SK-N-SH treated with all-trans-retinoic acid at 6 μM for 48 hours (cell line): Measurements from ENCODE around the gene NPC1.

ENCODE experiments used
- ATAC-seq: fragments of 200-7000 bp; cut with Tn5 transposase; 3 replicates; pipeline ENCODE4 v1.9.1; 2020; ENCODE audit warnings: mild to moderate bottlenecking, moderate library complexity
- BACH2 ChIP-seq: fragments of 250-450 bp; sonication (Bioruptor Pico); IDR thresholded peaks from 2 replicates; pipeline ENCODE4 v1.9.0; 2021; ENCODE audit warnings: mild to moderate bottlenecking, borderline replicate concordance
- CSDC2 ChIP-seq: fragments of 250-450 bp; sonication (Bioruptor Pico); IDR thresholded peaks from 2 replicates; pipeline ENCODE4 v1.5.0; 2020; ENCODE audit warnings: mild to moderate bottlenecking, moderate library complexity
- ESRRG ChIP-seq: fragments of 250-450 bp; sonication (Bioruptor Pico); IDR thresholded peaks from 2 replicates; pipeline ENCODE4 v1.6.1; 2021; ENCODE audit warnings: mild to moderate bottlenecking
- GLIS3 ChIP-seq: fragments of 250-450 bp; sonication (Bioruptor Pico); IDR thresholded peaks from 2 replicates; pipeline ENCODE4 v1.5.0; 2020; ENCODE audit warnings: mild to moderate bottlenecking, moderate library complexity
- ISL1 ChIP-seq: fragments of 250-450 bp; sonication (Bioruptor Pico); IDR thresholded peaks from 2 replicates; pipeline ENCODE4 v2.1.2; 2022; ENCODE audit warnings: mild to moderate bottlenecking, moderate library complexity
- OSR1 ChIP-seq: fragments of 250-450 bp; sonication (Bioruptor Pico); IDR thresholded peaks from 2 replicates; pipeline ENCODE4 v1.8.0; 2022; ENCODE audit warnings: moderate library complexity, mild to moderate bottlenecking, inconsistent platforms
- PPARA ChIP-seq: fragments of 250-450 bp; sonication (Bioruptor Pico); IDR thresholded peaks from 2 replicates; pipeline ENCODE4 v1.5.0; 2020; ENCODE audit warnings: mild to moderate bottlenecking, borderline replicate concordance
- RARB ChIP-seq: fragments of 250-450 bp; sonication (Bioruptor Pico); IDR thresholded peaks from 2 replicates; pipeline ENCODE4 v1.8.0; 2021; ENCODE audit warnings: mild to moderate bottlenecking, moderate library complexity
- SNAI2 ChIP-seq: fragments of 250-450 bp; sonication (Bioruptor Pico); IDR thresholded peaks from 2 replicates; pipeline ENCODE4 v1.5.0; 2020; ENCODE audit warnings: mild to moderate bottlenecking, moderate library complexity
- TCF4 ChIP-seq: fragments of 250-450 bp; sonication (Bioruptor Pico); IDR thresholded peaks from 2 replicates; pipeline ENCODE4 v1.8.0; 2021; ENCODE audit warnings: mild to moderate bottlenecking, moderate library complexity, borderline replicate concordance
- ZC3H10 ChIP-seq: fragments of 250-450 bp; sonication (Bioruptor Pico); IDR thresholded peaks from 2 replicates; pipeline ENCODE4 v1.5.1; 2021; ENCODE audit warnings: mild to moderate bottlenecking, moderate library complexity
- ZFP3 ChIP-seq: fragments of 250-450 bp; sonication (Bioruptor Pico); IDR thresholded peaks from 2 replicates; pipeline ENCODE4 v1.5.0; 2020; ENCODE audit warnings: mild to moderate bottlenecking, moderate library complexity
- ZFP30 ChIP-seq: fragments of 450-650 bp; formaldehyde crosslinking; IDR thresholded peaks from 2 replicates; pipeline ENCODE4 v1.5.0; 2022; ENCODE audit warnings: mild to moderate bottlenecking, moderate library complexity
- ZNF565 ChIP-seq: fragments of 450-650 bp; formaldehyde crosslinking; conservative IDR thresholded peaks from 2 replicates; pipeline ENCODE4 v1.5.0; 2020; ENCODE audit warnings: low read depth, mild to moderate bottlenecking, moderate library complexity
- ZNF70 ChIP-seq: fragments of 450-650 bp; formaldehyde crosslinking; IDR thresholded peaks from 2 replicates; pipeline ENCODE4 v1.5.0; 2020; ENCODE audit warnings: mild to moderate bottlenecking, moderate library complexity
- ZNF8 ChIP-seq: fragments of 450-650 bp; formaldehyde crosslinking; IDR thresholded peaks from 2 replicates; pipeline ENCODE4 v1.5.0; 2020; ENCODE audit warnings: mild to moderate bottlenecking, moderate library complexity
- TF ChIP-seq, protein P1 (sequence below): fragments of 250-450 bp; sonication (Bioruptor Pico); IDR thresholded peaks from 2 replicates; pipeline ENCODE4 v1.8.0; 2020; ENCODE audit warnings: mild to moderate bottlenecking, moderate library complexity, borderline replicate concordance
- TF ChIP-seq, protein P2 (sequence below): fragments of 250-450 bp; sonication (Bioruptor Pico); IDR thresholded peaks from 2 replicates; pipeline ENCODE4 v1.8.0; 2021; ENCODE audit warnings: low read depth, mild to moderate bottlenecking, moderate library complexity, borderline replicate concordance
- TF ChIP-seq, protein P3 (sequence below): fragments of 250-450 bp; sonication (Bioruptor Pico); IDR thresholded peaks from 2 replicates; pipeline ENCODE4 v1.5.0; 2020; ENCODE audit warnings: mild to moderate bottlenecking, moderate library complexity
- TF ChIP-seq, protein P4 (sequence below): fragments of 250-450 bp; sonication (Bioruptor Pico); IDR thresholded peaks from 2 replicates; pipeline ENCODE4 v1.5.1; 2021; ENCODE audit warnings: mild to moderate bottlenecking, moderate library complexity
- TF ChIP-seq, protein P5 (sequence below): fragments of 250-450 bp; sonication (Bioruptor Pico); IDR thresholded peaks from 2 replicates; pipeline ENCODE4 v1.5.1; 2020; ENCODE audit warnings: low read depth, mild to moderate bottlenecking, moderate library complexity

NPC1 gene

DNA sequence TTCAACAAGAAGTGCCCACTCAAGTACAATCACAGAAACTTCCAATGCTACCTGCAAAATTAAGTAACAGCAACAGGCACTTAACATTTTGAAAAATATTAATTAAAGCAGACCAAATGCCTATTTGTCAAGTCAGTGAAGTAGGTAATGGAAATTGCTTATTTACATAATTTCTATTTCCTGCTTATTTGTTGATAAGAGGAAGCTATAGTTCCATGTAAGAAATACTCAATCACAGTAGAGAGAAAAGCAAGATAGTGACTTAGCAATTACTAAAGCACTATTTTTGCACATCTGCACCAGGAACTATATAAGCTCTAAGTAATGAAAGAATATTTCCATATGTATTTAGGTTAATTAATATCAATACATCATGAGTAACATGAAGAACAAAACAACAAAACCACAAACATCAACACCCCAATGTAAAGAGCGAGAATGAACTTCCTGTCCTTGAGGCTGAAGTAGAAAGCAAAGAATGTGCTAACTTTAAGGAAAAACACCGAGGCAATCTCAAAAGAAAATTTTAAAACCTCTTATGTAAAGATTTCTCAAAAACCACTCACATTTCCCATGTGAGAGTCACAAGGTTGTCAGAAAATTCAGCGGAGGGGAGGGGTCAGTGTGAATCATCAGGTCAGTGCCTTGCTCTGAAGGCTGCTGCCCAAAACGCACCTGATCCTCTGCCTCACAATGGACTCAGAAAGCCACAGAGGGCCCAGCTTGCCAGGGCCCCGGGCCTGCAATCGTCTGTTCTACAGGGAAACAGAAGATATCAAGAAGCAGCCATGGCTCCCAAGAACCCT lies 12.5 kb downstream of the NPC1 start (continued):
- TF ChIP-seq ZNF70 (CRISPR knock-in tag) (no peak), BACH2 (CRISPR knock-in tag) (no peak)
- TF ChIP-seq, protein P1, sequence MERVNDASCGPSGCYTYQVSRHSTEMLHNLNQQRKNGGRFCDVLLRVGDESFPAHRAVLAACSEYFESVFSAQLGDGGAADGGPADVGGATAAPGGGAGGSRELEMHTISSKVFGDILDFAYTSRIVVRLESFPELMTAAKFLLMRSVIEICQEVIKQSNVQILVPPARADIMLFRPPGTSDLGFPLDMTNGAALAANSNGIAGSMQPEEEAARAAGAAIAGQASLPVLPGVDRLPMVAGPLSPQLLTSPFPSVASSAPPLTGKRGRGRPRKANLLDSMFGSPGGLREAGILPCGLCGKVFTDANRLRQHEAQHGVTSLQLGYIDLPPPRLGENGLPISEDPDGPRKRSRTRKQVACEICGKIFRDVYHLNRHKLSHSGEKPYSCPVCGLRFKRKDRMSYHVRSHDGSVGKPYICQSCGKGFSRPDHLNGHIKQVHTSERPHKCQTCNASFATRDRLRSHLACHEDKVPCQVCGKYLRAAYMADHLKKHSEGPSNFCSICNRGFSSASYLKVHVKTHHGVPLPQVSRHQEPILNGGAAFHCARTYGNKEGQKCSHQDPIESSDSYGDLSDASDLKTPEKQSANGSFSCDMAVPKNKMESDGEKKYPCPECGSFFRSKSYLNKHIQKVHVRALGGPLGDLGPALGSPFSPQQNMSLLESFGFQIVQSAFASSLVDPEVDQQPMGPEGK = no peak

DNA sequence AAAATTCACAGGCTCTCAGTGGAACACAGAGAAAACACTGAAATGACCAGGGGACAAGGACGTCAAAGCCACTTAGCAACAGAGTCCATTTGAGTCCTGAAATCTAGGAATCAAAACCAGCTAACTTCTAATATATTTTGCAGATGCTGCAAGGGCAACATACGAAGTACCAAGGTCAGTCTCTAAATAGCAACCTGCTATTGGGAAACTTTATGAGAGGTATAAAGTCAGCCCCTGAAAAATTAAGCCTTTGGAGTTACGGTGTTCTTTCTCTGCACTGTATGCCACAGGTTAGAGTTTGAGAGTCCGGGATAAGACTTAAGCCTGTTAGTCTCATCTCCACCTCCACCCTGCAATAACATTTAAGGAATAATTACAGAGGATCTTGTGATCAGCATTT lies 13.3 kb downstream of the NPC1 start:
- TF ChIP-seq ISL1 (no peak), ESRRG (no peak), ZNF565 (CRISPR knock-in tag) (no peak), ZFP30 (no peak), GLIS3 (CRISPR knock-in tag) (no peak), TCF4 (CRISPR knock-in tag) (no peak), ZNF8 (no peak), ZC3H10 (CRISPR knock-in tag) (no peak)
- TF ChIP-seq, protein P2, sequence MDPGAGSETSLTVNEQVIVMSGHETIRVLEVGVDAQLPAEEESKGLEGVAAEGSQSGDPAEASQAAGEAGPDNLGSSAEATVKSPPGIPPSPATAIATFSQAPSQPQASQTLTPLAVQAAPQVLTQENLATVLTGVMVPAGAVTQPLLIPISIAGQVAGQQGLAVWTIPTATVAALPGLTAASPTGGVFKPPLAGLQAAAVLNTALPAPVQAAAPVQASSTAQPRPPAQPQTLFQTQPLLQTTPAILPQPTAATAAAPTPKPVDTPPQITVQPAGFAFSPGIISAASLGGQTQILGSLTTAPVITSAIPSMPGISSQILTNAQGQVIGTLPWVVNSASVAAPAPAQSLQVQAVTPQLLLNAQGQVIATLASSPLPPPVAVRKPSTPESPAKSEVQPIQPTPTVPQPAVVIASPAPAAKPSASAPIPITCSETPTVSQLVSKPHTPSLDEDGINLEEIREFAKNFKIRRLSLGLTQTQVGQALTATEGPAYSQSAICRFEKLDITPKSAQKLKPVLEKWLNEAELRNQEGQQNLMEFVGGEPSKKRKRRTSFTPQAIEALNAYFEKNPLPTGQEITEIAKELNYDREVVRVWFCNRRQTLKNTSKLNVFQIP (CRISPR knock-in tag) = no peak
- TF ChIP-seq, protein P3, sequence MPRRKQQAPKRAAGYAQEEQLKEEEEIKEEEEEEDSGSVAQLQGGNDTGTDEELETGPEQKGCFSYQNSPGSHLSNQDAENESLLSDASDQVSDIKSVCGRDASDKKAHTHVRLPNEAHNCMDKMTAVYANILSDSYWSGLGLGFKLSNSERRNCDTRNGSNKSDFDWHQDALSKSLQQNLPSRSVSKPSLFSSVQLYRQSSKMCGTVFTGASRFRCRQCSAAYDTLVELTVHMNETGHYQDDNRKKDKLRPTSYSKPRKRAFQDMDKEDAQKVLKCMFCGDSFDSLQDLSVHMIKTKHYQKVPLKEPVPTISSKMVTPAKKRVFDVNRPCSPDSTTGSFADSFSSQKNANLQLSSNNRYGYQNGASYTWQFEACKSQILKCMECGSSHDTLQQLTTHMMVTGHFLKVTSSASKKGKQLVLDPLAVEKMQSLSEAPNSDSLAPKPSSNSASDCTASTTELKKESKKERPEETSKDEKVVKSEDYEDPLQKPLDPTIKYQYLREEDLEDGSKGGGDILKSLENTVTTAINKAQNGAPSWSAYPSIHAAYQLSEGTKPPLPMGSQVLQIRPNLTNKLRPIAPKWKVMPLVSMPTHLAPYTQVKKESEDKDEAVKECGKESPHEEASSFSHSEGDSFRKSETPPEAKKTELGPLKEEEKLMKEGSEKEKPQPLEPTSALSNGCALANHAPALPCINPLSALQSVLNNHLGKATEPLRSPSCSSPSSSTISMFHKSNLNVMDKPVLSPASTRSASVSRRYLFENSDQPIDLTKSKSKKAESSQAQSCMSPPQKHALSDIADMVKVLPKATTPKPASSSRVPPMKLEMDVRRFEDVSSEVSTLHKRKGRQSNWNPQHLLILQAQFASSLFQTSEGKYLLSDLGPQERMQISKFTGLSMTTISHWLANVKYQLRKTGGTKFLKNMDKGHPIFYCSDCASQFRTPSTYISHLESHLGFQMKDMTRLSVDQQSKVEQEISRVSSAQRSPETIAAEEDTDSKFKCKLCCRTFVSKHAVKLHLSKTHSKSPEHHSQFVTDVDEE = no peak
- no peak for ATAC-seq

DNA sequence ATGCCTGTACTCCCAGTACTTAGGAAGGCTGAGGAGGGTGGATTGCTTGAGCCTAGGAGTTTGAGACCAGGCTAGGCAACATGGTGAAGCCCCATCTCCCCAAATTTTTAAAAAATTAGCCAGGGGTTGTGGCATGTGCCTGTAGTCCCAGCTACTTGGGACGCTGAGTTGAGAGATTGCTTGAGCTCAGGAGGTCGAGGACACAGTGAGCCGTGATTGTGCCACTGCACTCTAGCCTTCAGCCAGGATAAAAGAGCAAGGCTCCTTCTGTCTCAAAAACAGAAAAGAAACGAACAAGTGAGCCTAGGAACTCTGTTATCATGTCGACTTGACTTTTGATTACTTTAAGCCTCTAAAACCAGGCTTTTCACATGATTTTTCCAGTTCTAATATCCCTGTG lies 13.7 kb downstream of the NPC1 start:
- no peak for ATAC-seq

More for the DNA sequence above, 13.7 kb downstream of the NPC1 start:
- TF ChIP-seq, protein P4, sequence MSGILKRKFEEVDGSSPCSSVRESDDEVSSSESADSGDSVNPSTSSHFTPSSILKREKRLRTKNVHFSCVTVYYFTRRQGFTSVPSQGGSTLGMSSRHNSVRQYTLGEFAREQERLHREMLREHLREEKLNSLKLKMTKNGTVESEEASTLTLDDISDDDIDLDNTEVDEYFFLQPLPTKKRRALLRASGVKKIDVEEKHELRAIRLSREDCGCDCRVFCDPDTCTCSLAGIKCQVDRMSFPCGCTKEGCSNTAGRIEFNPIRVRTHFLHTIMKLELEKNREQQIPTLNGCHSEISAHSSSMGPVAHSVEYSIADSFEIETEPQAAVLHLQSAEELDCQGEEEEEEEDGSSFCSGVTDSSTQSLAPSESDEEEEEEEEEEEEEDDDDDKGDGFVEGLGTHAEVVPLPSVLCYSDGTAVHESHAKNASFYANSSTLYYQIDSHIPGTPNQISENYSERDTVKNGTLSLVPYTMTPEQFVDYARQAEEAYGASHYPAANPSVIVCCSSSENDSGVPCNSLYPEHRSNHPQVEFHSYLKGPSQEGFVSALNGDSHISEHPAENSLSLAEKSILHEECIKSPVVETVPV = no peak
- TF ChIP-seq, protein P2 (CRISPR knock-in tag) = no peak
- TF ChIP-seq TCF4 (CRISPR knock-in tag) (no peak), ZC3H10 (CRISPR knock-in tag) (no peak), PPARA (no peak), SNAI2 (CRISPR knock-in tag) (no peak), BACH2 (CRISPR knock-in tag) (no peak), ZNF70 (CRISPR knock-in tag) (no peak), ZNF565 (CRISPR knock-in tag) (no peak), CSDC2 (CRISPR knock-in tag) (no peak), ZFP3 (no peak), RARB (CRISPR knock-in tag) (no peak), ISL1 (no peak), OSR1 (CRISPR knock-in tag) (no peak), ESRRG (no peak), ZNF8 (no peak), GLIS3 (CRISPR knock-in tag) (no peak)
- TF ChIP-seq, protein P5, sequence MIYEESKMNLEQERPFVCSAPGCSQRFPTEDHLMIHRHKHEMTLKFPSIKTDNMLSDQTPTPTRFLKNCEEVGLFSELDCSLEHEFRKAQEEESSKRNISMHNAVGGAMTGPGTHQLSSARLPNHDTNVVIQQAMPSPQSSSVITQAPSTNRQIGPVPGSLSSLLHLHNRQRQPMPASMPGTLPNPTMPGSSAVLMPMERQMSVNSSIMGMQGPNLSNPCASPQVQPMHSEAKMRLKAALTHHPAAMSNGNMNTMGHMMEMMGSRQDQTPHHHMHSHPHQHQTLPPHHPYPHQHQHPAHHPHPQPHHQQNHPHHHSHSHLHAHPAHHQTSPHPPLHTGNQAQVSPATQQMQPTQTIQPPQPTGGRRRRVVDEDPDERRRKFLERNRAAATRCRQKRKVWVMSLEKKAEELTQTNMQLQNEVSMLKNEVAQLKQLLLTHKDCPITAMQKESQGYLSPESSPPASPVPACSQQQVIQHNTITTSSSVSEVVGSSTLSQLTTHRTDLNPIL = no peak
- TF ChIP-seq, protein P3 = no peak
